Measurements from ENCODE around the gene RABGAP1. TPM values are rescaled to one million over a fixed set of nuclear protein-coding genes. Genes with fewer than 3 reads are reported as not detected.
A peak's percentile ranks its signal among the peaks of the same experiment; 100 is the strongest.

The RABGAP1 gene
- total and polyA plus RNA-seq, 4 donors, result 30.8 to 100 (median 69.7) TPM

GRCh38 chr9:123083680-123084079, 142.9 kb downstream of the RABGAP1 start:
- H3K4me1 ChIP-seq (ENCODE audit: control insufficient read depth in 1 of 2, insufficient read depth in 2 of 2, low read length in 2 of 2), result no peaks in the 10 kb centered on the region
- 56 to 61% methylated on average over 6 of the region's 6 CpGs for WGBS, 2 donors
- peaks cover 9 to 12% of the 10 kb centered on the region in 2 donors for H3K36me3 ChIP-seq (ENCODE audit: control insufficient read depth in 1 of 2, insufficient read depth in 2 of 2, low read length in 1 of 2)
- no peaks in the 10 kb centered on the region for H3K27me3 ChIP-seq (ENCODE audit: control insufficient read depth in 1 of 2, insufficient read depth in 2 of 2, low read length in 1 of 2)
- no peak for ATAC-seq (ENCODE audit: low FRiP score)
- no peak overlapping the region for H3K4me3 ChIP-seq (ENCODE audit: low read length in 2 of 2)
- no peaks in the 10 kb centered on the region for H3K9me3 ChIP-seq (ENCODE audit: control insufficient read depth, low read length)
- DNase-seq, result no peak
- intact Hi-C loops (cut with DNase I), result loop anchor here in 1 of 2 donors (5.0 kb wide), 1 partner anchor 269 kb away; no protein-coding TSS in a partner anchor
- no peak overlapping the region for H3K27ac ChIP-seq (ENCODE audit: low read depth in 1 of 2, low read length in 2 of 2)

DNA sequence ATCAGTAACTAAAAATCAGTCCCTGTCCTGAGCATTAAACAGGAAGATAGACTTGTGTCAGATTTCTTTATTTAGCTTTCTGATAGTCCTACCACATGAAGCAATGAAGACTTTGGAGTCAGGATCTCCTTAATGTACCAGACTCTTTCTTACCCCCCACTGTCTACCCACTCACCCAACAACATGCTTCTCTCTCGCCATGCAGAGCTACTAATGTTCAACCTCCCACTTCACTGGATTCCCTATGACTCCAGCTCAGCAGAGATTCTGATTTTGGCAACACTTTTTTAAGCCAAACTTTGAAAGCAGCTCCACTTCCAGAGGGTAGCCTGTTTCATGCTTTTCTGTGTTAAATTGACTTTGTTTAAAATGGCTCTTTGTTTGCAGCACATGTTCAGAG, 143.4 kb downstream of the RABGAP1 start:
- Histone ChIP-seq H3K4me3 (ENCODE audit: low read length in 2 of 2) (no peak overlapping the region), H3K27me3 (ENCODE audit: control insufficient read depth in 1 of 2, insufficient read depth in 2 of 2, low read length in 1 of 2) (no peaks in the 10 kb centered on the region), H3K4me1 (ENCODE audit: control insufficient read depth in 1 of 2, insufficient read depth in 2 of 2, low read length in 2 of 2) (no peaks in the 10 kb centered on the region), H3K36me3 (ENCODE audit: control insufficient read depth in 1 of 2, insufficient read depth in 2 of 2, low read length in 1 of 2) (peaks cover 7 to 12% of the 10 kb centered on the region in 2 donors), H3K9me3 (ENCODE audit: control insufficient read depth, low read length) (no peaks in the 10 kb centered on the region), H3K27ac (ENCODE audit: low read depth in 1 of 2, low read length in 2 of 2) (no peak overlapping the region)
- ATAC-seq (ENCODE audit: low FRiP score), result no peak
- intact Hi-C loops (cut with DNase I), result loop anchor here in 1 of 2 donors (5.0 kb wide), 1 partner anchor 268 kb away; no protein-coding TSS in a partner anchor
- no peak for DNase-seq
- 91 to 93% methylated on average over 1 of the region's 1 CpG for WGBS, 2 donors

- ATAC-seq (ENCODE audit: low FRiP score) (no peak), DNase-seq (no peak)
- H3K27me3 ChIP-seq (ENCODE audit: control insufficient read depth in 1 of 2, insufficient read depth in 2 of 2, low read length in 1 of 2), result no peaks in the 10 kb centered on the region
- H3K9me3 ChIP-seq (ENCODE audit: control insufficient read depth, low read length), result no peaks in the 10 kb centered on the region
- no peak overlapping the region for H3K27ac ChIP-seq (ENCODE audit: low read depth in 1 of 2, low read length in 2 of 2)
- H3K36me3 ChIP-seq (ENCODE audit: control insufficient read depth in 1 of 2, insufficient read depth in 2 of 2, low read length in 1 of 2), result peaks cover 9 to 10% of the 10 kb centered on the region in 2 donors
- intact Hi-C loops (cut with DNase I), result loop anchor here in 1 of 2 donors (5.0 kb wide), 1 partner anchor 266 kb away; no protein-coding TSS in a partner anchor
- WGBS, 2 donors, result 47 to 49% methylated on average over 2 of the region's 2 CpGs
- H3K4me3 ChIP-seq (ENCODE audit: low read length in 2 of 2), result no peak overlapping the region
- H3K4me1 ChIP-seq (ENCODE audit: control insufficient read depth in 1 of 2, insufficient read depth in 2 of 2, low read length in 2 of 2), result peaks cover 0 to 2% of the 10 kb centered on the region in 2 donors
Observed at GRCh38 chr9:123085916-123086315, 145.1 kb downstream of the RABGAP1 start.

DNA sequence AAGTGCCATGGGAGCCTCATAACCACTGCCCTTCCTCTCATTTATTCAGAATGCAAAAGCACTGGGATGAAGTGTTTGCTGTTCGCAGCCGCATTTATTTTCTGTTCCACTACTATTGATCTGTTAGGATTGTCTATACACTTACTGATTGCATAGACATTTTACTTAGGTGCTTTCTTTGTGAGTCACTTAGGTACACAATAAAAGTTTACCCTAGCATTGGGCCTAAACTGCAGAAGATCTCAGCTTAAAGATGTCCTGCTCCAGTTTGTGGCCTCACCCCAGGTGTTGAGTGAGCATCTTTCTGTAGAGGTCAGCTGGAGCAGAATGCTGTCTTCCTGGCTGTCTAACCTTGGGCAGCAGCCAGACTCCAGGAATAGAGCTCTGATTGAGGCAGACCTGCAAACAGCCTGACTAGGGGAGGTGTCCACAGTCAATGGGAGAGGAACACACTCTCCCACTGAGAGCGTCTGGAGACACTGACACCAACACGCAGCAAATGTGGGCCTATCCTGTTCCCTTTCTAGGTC, 146.6 kb downstream of the RABGAP1 start:
- no peak overlapping the region for H3K4me3 ChIP-seq (ENCODE audit: low read length in 2 of 2)
- H3K4me1 ChIP-seq (ENCODE audit: control insufficient read depth in 1 of 2, insufficient read depth in 2 of 2, low read length in 2 of 2), result peaks cover 0 to 2% of the 10 kb centered on the region in 2 donors
- ATAC-seq (ENCODE audit: low FRiP score) (peak; percentile 46), DNase-seq (no peak)
- H3K27ac ChIP-seq (ENCODE audit: low read depth in 1 of 2, low read length in 2 of 2), result no peak overlapping the region
- H3K27me3 ChIP-seq (ENCODE audit: control insufficient read depth in 1 of 2, insufficient read depth in 2 of 2, low read length in 1 of 2), result no peaks in the 10 kb centered on the region
- intact Hi-C loops (cut with DNase I), result loop anchor here in 1 of 2 donors (5.0 kb wide), 1 partner anchor 265 kb away; no protein-coding TSS in a partner anchor
- H3K36me3 ChIP-seq (ENCODE audit: control insufficient read depth in 1 of 2, insufficient read depth in 2 of 2, low read length in 1 of 2), result peaks cover 9 to 15% of the 10 kb centered on the region in 2 donors
- H3K9me3 ChIP-seq (ENCODE audit: control insufficient read depth, low read length), result no peaks in the 10 kb centered on the region
- 92% methylated on average over 4 of the region's 4 CpGs for WGBS, 2 donors

DNA sequence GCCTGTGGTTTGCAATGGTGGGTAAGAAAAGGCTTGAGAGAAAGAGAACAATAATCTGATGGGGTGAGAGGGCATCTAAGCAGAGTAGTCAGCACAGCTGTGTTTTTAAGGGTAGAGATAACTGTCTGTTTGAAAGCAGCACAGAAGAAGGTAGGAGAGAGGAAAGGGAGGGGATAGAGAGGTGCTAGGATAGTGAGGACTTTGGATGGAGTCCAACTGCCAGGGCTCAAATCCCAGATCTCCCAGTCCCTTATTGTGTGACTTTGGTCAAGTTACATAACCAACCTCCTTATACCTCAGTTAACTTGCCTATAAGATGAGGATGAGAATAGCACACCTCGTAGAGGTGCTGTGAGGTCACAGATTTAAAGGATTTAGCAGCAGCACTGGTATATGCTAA, 148.2 kb downstream of the RABGAP1 start:
- DNase-seq, result no peak
- Histone ChIP-seq H3K27ac (ENCODE audit: low read depth in 1 of 2, low read length in 2 of 2) (no peak overlapping the region), H3K9me3 (ENCODE audit: control insufficient read depth, low read length) (no peaks in the 10 kb centered on the region), H3K27me3 (ENCODE audit: control insufficient read depth in 1 of 2, insufficient read depth in 2 of 2, low read length in 1 of 2) (no peaks in the 10 kb centered on the region), H3K36me3 (ENCODE audit: control insufficient read depth in 1 of 2, insufficient read depth in 2 of 2, low read length in 1 of 2) (peaks cover 9 to 19% of the 10 kb centered on the region in 2 donors), H3K4me1 (ENCODE audit: control insufficient read depth in 1 of 2, insufficient read depth in 2 of 2, low read length in 2 of 2) (peaks cover 0 to 2% of the 10 kb centered on the region in 2 donors), H3K4me3 (ENCODE audit: low read length in 2 of 2) (no peak overlapping the region)
- no peak for ATAC-seq (ENCODE audit: low FRiP score)
- WGBS, 2 donors, result 91 to 95% methylated on average over 1 of the region's 1 CpG
- intact Hi-C loops (cut with DNase I), result loop anchor here in 1 of 2 donors (5.0 kb wide), 1 partner anchor 263 kb away; no protein-coding TSS in a partner anchor

GRCh38 chr9:123089790-123090189, 149.0 kb downstream of the RABGAP1 start:
- Histone ChIP-seq H3K4me1 (ENCODE audit: control insufficient read depth in 1 of 2, insufficient read depth in 2 of 2, low read length in 2 of 2) (peaks cover 0 to 2% of the 10 kb centered on the region in 2 donors), H3K36me3 (ENCODE audit: control insufficient read depth in 1 of 2, insufficient read depth in 2 of 2, low read length in 1 of 2) (peaks cover 9 to 17% of the 10 kb centered on the region in 2 donors), H3K27me3 (ENCODE audit: control insufficient read depth in 1 of 2, insufficient read depth in 2 of 2, low read length in 1 of 2) (no peaks in the 10 kb centered on the region), H3K27ac (ENCODE audit: low read depth in 1 of 2, low read length in 2 of 2) (peak overlapping the region in 1 of 2 donors; percentile 43), H3K9me3 (ENCODE audit: control insufficient read depth, low read length) (no peaks in the 10 kb centered on the region), H3K4me3 (ENCODE audit: low read length in 2 of 2) (no peak overlapping the region)
- DNase-seq (no peak), ATAC-seq (ENCODE audit: low FRiP score) (no peak)
- WGBS, 2 donors, result 92 to 96% methylated on average over 5 of the region's 5 CpGs
- intact Hi-C loops (cut with DNase I), result loop anchor here in 1 of 2 donors (5.0 kb wide), 1 partner anchor 263 kb away; no protein-coding TSS in a partner anchor

GRCh38 chr9:123090198-123090896, 149.5 kb downstream of the RABGAP1 start:
- Histone ChIP-seq H3K36me3 (ENCODE audit: control insufficient read depth in 1 of 2, insufficient read depth in 2 of 2, low read length in 1 of 2) (peaks cover 9 to 17% of the 10 kb centered on the region in 2 donors), H3K4me1 (ENCODE audit: control insufficient read depth in 1 of 2, insufficient read depth in 2 of 2, low read length in 2 of 2) (peaks cover 0 to 2% of the 10 kb centered on the region in 2 donors), H3K27ac (ENCODE audit: low read depth in 1 of 2, low read length in 2 of 2) (peak overlapping the region in 1 of 2 donors; percentile 43), H3K27me3 (ENCODE audit: control insufficient read depth in 1 of 2, insufficient read depth in 2 of 2, low read length in 1 of 2) (no peaks in the 10 kb centered on the region), H3K4me3 (ENCODE audit: low read length in 2 of 2) (no peak overlapping the region), H3K9me3 (ENCODE audit: control insufficient read depth, low read length) (no peaks in the 10 kb centered on the region)
- no peak for DNase-seq
- intact Hi-C loops (cut with DNase I), result no loop called here
- 52 to 57% methylated on average over 8 of the region's 8 CpGs for WGBS, 2 donors
- no peak for ATAC-seq (ENCODE audit: low FRiP score)

GRCh38 chr9:123090956-123091355, 150.1 kb downstream of the RABGAP1 start:
- no peak for ATAC-seq (ENCODE audit: low FRiP score)
- WGBS, 2 donors, result 44 to 49% methylated on average over 2 of the region's 2 CpGs
- Histone ChIP-seq H3K27me3 (ENCODE audit: control insufficient read depth in 1 of 2, insufficient read depth in 2 of 2, low read length in 1 of 2) (no peaks in the 10 kb centered on the region), H3K36me3 (ENCODE audit: control insufficient read depth in 1 of 2, insufficient read depth in 2 of 2, low read length in 1 of 2) (peaks cover 9 to 16% of the 10 kb centered on the region in 2 donors), H3K4me1 (ENCODE audit: control insufficient read depth in 1 of 2, insufficient read depth in 2 of 2, low read length in 2 of 2) (peaks cover 0 to 2% of the 10 kb centered on the region in 2 donors), H3K4me3 (ENCODE audit: low read length in 2 of 2) (no peak overlapping the region), H3K9me3 (ENCODE audit: control insufficient read depth, low read length) (no peaks in the 10 kb centered on the region), H3K27ac (ENCODE audit: low read depth in 1 of 2, low read length in 2 of 2) (peak overlapping the region in 1 of 2 donors; percentile 28)
- DNase-seq, result no peak
- intact Hi-C loops (cut with DNase I), result no loop called here
